ENCODE measurements around the gene WFDC1. TPM values are rescaled to one million over a fixed set of nuclear protein-coding genes. Genes with fewer than 3 reads are reported as not detected.

The WFDC1 gene
- total and polyA plus RNA-seq, 2 donors (not counting 1 experiment from before 2014, with no cell fraction given) = 32.1 to 34.0 TPM

GRCh38 chr16:84373907-84374489, 79.3 kb downstream of the WFDC1 start:
- H4K20me1 ChIP-seq (ENCODE audit: control insufficient read depth, extremely low read depth, insufficient read depth, low read length) = no peaks in the 10 kb centered on the region
- TF ChIP-seq EZH2 (IDR thresholded peaks at IDR 0.05; ENCODE audit: low read length, missing control alignments) = no peak
- TF ChIP-seq, protein P1, sequence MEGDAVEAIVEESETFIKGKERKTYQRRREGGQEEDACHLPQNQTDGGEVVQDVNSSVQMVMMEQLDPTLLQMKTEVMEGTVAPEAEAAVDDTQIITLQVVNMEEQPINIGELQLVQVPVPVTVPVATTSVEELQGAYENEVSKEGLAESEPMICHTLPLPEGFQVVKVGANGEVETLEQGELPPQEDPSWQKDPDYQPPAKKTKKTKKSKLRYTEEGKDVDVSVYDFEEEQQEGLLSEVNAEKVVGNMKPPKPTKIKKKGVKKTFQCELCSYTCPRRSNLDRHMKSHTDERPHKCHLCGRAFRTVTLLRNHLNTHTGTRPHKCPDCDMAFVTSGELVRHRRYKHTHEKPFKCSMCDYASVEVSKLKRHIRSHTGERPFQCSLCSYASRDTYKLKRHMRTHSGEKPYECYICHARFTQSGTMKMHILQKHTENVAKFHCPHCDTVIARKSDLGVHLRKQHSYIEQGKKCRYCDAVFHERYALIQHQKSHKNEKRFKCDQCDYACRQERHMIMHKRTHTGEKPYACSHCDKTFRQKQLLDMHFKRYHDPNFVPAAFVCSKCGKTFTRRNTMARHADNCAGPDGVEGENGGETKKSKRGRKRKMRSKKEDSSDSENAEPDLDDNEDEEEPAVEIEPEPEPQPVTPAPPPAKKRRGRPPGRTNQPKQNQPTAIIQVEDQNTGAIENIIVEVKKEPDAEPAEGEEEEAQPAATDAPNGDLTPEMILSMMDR (conservative IDR thresholded peaks at IDR 0.05 in 1 of 2, IDR thresholded peaks at IDR 0.05 in 1 of 2; ENCODE audit: low read depth in 1 of 2, low read length in 2 of 2) = no peak
- H3K36me3 ChIP-seq (ENCODE audit: control insufficient read depth, insufficient read depth, low read length) = no peaks in the 10 kb centered on the region
- no peaks in the 10 kb centered on the region for H3K79me2 ChIP-seq (ENCODE audit: control insufficient read depth, insufficient read depth, low read length)
- H3K4me1 ChIP-seq (ENCODE audit: control insufficient read depth, extremely low read depth, insufficient read depth, low read length) = no peaks in the 10 kb centered on the region
- H3K9me3 ChIP-seq (ENCODE audit: control insufficient read depth, insufficient read depth, low read depth, low read length) = no peaks in the 10 kb centered on the region
- peaks cover 17% of the 10 kb centered on the region for H3K27me3 ChIP-seq (ENCODE audit: control insufficient read depth, insufficient read depth, low read length)
- H3K4me2 ChIP-seq (ENCODE audit: extremely low read depth, insufficient read depth, low read length) = no peak overlapping the region
- H3K9ac ChIP-seq (ENCODE audit: insufficient read depth, low read length) = no peak overlapping the region
- DNase-seq (ENCODE audit: low read depth in 2 of 2) = peak in 1 of 2 donors; percentile 29
- no peak overlapping the region for H3K27ac ChIP-seq (ENCODE audit: insufficient read depth, low read length)
- H3K4me3 ChIP-seq (replicated peaks in 1 of 4; ENCODE audit: control extremely low read depth in 1 of 4, insufficient read depth in 1 of 4, low read depth in 3 of 4, low read length in 4 of 4) = no peak overlapping the region
- H2AFZ ChIP-seq (ENCODE audit: low read length) = no peak overlapping the region

DNA sequence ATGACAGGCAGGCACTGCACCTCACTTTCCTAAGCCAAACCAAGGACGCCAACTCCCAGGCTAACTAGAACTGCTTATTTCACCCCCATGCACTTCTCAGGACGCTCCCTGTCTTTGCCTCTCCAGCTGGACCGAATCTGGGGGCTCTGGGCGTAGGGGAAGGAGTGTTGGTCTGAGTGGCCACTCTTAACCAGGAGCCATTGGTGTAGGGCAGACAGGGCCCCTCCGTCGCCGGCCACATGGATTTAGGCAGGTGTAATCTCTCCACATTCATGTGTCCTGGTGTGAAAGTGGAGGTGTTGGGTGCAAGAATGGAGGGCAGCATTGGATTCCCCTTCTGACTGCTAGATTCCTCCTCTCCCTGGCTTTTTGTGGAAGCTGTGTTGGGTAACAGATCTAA, 83.4 kb downstream of the WFDC1 start:
- no peaks in the 10 kb centered on the region for H3K79me2 ChIP-seq (ENCODE audit: control insufficient read depth, insufficient read depth, low read length)
- H4K20me1 ChIP-seq (ENCODE audit: control insufficient read depth, extremely low read depth, insufficient read depth, low read length) = no peaks in the 10 kb centered on the region
- no peak overlapping the region for H2AFZ ChIP-seq (ENCODE audit: low read length)
- DNase-seq (ENCODE audit: low read depth in 2 of 2) = no peak
- H3K4me1 ChIP-seq (ENCODE audit: control insufficient read depth, extremely low read depth, insufficient read depth, low read length) = no peaks in the 10 kb centered on the region
- no peak overlapping the region for H3K4me3 ChIP-seq (replicated peaks in 1 of 4; ENCODE audit: control extremely low read depth in 1 of 4, insufficient read depth in 1 of 4, low read depth in 3 of 4, low read length in 4 of 4)
- H3K36me3 ChIP-seq (ENCODE audit: control insufficient read depth, insufficient read depth, low read length) = no peaks in the 10 kb centered on the region
- H3K9me3 ChIP-seq (ENCODE audit: control insufficient read depth, insufficient read depth, low read depth, low read length) = no peaks in the 10 kb centered on the region
- no peak overlapping the region for H3K4me2 ChIP-seq (ENCODE audit: extremely low read depth, insufficient read depth, low read length)
- H3K27me3 ChIP-seq (ENCODE audit: control insufficient read depth, insufficient read depth, low read length) = peaks cover 12% of the 10 kb centered on the region
- no peak overlapping the region for H3K9ac ChIP-seq (ENCODE audit: insufficient read depth, low read length)
- TF ChIP-seq EZH2 (IDR thresholded peaks at IDR 0.05; ENCODE audit: low read length, missing control alignments) = no peak
- TF ChIP-seq, protein P1 (conservative IDR thresholded peaks at IDR 0.05 in 1 of 2, IDR thresholded peaks at IDR 0.05 in 1 of 2; ENCODE audit: low read depth in 1 of 2, low read length in 2 of 2) = no peak
- no peak overlapping the region for H3K27ac ChIP-seq (ENCODE audit: insufficient read depth, low read length)

GRCh38 chr16:84378567-84378966, 83.9 kb downstream of the WFDC1 start:
- Histone ChIP-seq H3K4me3 (replicated peaks in 1 of 4; ENCODE audit: control extremely low read depth in 1 of 4, insufficient read depth in 1 of 4, low read depth in 3 of 4, low read length in 4 of 4) (no peak overlapping the region), H2AFZ (ENCODE audit: low read length) (no peak overlapping the region), H3K36me3 (ENCODE audit: control insufficient read depth, insufficient read depth, low read length) (no peaks in the 10 kb centered on the region), H3K9me3 (ENCODE audit: control insufficient read depth, insufficient read depth, low read depth, low read length) (no peaks in the 10 kb centered on the region), H3K9ac (ENCODE audit: insufficient read depth, low read length) (no peak overlapping the region), H4K20me1 (ENCODE audit: control insufficient read depth, extremely low read depth, insufficient read depth, low read length) (no peaks in the 10 kb centered on the region), H3K4me2 (ENCODE audit: extremely low read depth, insufficient read depth, low read length) (no peak overlapping the region), H3K79me2 (ENCODE audit: control insufficient read depth, insufficient read depth, low read length) (no peaks in the 10 kb centered on the region), H3K4me1 (ENCODE audit: control insufficient read depth, extremely low read depth, insufficient read depth, low read length) (no peaks in the 10 kb centered on the region), H3K27me3 (ENCODE audit: control insufficient read depth, insufficient read depth, low read length) (peaks cover 12% of the 10 kb centered on the region), H3K27ac (ENCODE audit: insufficient read depth, low read length) (no peak overlapping the region)
- no peak for DNase-seq (ENCODE audit: low read depth in 2 of 2)
- TF ChIP-seq EZH2 (IDR thresholded peaks at IDR 0.05; ENCODE audit: low read length, missing control alignments) = no peak
- TF ChIP-seq, protein P1 (conservative IDR thresholded peaks at IDR 0.05 in 1 of 2, IDR thresholded peaks at IDR 0.05 in 1 of 2; ENCODE audit: low read depth in 1 of 2, low read length in 2 of 2) = no peak
